GM19395 (cell line): ENCODE results near the gene DCXR.

Experiments
- ATAC-seq: cut with Tn5 transposase; IDR thresholded peaks from one replicate; pipeline ENCODE4 v1.9.1; 2021; ENCODE audit warnings: mild to moderate bottlenecking, moderate library complexity; ENCODE audit not compliant: unreplicated experiment

The DCXR gene

GRCh38 chr17:82000803-82001570 lies 36.5 kb downstream of the DCXR start:
- no peak for ATAC-seq

- ATAC-seq = no peak
These were observed 37.3 kb downstream of the DCXR start for GRCh38 chr17:81999976-82000802.

- ATAC-seq = no peak
These were observed 37.9 kb downstream of the DCXR start for GRCh38 chr17:81999587-81999975.

GRCh38 chr17:81998691-81999438 lies 38.6 kb downstream of the DCXR start:
- ATAC-seq = no peak

- no peak for ATAC-seq
These were observed 39.3 kb downstream of the DCXR start for GRCh38 chr17:81998212-81998611.

- ATAC-seq = no peak
These were observed 40.6 kb downstream of the DCXR start for GRCh38 chr17:81996757-81997441.

GRCh38 chr17:81996232-81996756 lies 41.2 kb downstream of the DCXR start:
- ATAC-seq = no peak

- no peak for ATAC-seq
These were observed 41.9 kb downstream of the DCXR start for GRCh38 chr17:81995463-81996231.

- ATAC-seq = no peak
These were observed 42.7 kb downstream of the DCXR start for GRCh38 chr17:81994593-81995462.

- ATAC-seq = no peak
These were observed 43.5 kb downstream of the DCXR start for GRCh38 chr17:81993729-81994592.

- no peak for ATAC-seq
These were observed 45.0 kb downstream of the DCXR start for GRCh38 chr17:81992306-81993102.

- ATAC-seq = no peak
These were observed 45.7 kb downstream of the DCXR start for GRCh38 chr17:81991684-81992305.

- no peak for ATAC-seq
These were observed 46.4 kb downstream of the DCXR start for GRCh38 chr17:81990836-81991683.

GRCh38 chr17:81987161-81987770 lies 50.2 kb downstream of the DCXR start:
- ATAC-seq = no peak

- ATAC-seq = no peak
These were observed 50.9 kb downstream of the DCXR start for GRCh38 chr17:81986606-81987005.
